GM12875 (cell line): ENCODE measurements around the gene RNASE4.
"Not testable (repeated sequence)": the region's sequence is repeated elsewhere in the genome, so short reads cannot be mapped to it uniquely, and the experiment has no call there.

Experiments used
- H3K4me3 ChIP-seq: one replicate; pipeline ENCODE4 v1.5.1; 2011; ENCODE audit warnings: low read depth, low read length, control low read depth
- TF ChIP-seq, protein P1 (sequence below): IDR thresholded peaks from 2 replicates; pipeline ENCODE4 v1.5.1; 2011; ENCODE audit warnings: low read depth, mild to moderate bottlenecking, control low read depth, inconsistent platforms, low read length, moderate library complexity, borderline replicate concordance; ENCODE audit not compliant: insufficient read depth

Gene RNASE4

GRCh38 chr14:20720741-20721140, 36.4 kb downstream of the RNASE4 start:
- H3K4me3 ChIP-seq: no peak overlapping the region
- TF ChIP-seq, protein P1, sequence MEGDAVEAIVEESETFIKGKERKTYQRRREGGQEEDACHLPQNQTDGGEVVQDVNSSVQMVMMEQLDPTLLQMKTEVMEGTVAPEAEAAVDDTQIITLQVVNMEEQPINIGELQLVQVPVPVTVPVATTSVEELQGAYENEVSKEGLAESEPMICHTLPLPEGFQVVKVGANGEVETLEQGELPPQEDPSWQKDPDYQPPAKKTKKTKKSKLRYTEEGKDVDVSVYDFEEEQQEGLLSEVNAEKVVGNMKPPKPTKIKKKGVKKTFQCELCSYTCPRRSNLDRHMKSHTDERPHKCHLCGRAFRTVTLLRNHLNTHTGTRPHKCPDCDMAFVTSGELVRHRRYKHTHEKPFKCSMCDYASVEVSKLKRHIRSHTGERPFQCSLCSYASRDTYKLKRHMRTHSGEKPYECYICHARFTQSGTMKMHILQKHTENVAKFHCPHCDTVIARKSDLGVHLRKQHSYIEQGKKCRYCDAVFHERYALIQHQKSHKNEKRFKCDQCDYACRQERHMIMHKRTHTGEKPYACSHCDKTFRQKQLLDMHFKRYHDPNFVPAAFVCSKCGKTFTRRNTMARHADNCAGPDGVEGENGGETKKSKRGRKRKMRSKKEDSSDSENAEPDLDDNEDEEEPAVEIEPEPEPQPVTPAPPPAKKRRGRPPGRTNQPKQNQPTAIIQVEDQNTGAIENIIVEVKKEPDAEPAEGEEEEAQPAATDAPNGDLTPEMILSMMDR: no peak

DNA sequence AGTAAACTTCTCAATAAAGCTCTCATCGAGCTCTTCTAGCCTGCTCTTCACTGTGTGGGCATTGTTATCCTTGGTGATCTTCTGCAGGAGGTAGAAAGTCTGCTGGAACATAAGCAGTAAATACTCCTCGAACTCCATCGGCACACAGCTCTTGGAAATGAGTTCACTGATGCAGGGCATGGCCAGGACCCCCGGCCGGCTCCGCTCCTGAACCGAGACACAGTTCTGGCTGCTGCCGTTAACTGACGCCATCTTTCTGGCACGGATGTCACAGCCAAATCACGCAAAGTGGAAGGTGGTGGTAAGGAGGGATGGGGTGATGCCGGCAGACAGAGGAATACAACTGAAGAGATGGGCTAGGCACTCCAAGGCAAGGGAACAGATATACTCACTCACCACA, 37.7 kb downstream of the RNASE4 start:
- TF ChIP-seq, protein P1: no peak
- H3K4me3 ChIP-seq: no peak overlapping the region

- TF ChIP-seq, protein P1: no peak
- no peak overlapping the region for H3K4me3 ChIP-seq
Measured at GRCh38 chr14:20723488-20723887, 39.1 kb downstream of the RNASE4 start.

GRCh38 chr14:20726121-20726520, 41.8 kb downstream of the RNASE4 start:
- H3K4me3 ChIP-seq: not testable (repeated sequence)

GRCh38 chr14:20726531-20726930, 42.2 kb downstream of the RNASE4 start:
- TF ChIP-seq, protein P1: no peak
- no peak overlapping the region for H3K4me3 ChIP-seq

GRCh38 chr14:20730891-20731290, 46.5 kb downstream of the RNASE4 start:
- no peak overlapping the region for H3K4me3 ChIP-seq
- TF ChIP-seq, protein P1: no peak

- TF ChIP-seq, protein P1: no peak
- H3K4me3 ChIP-seq: no peak overlapping the region
Measured at GRCh38 chr14:20732477-20732876, 48.1 kb downstream of the RNASE4 start.
